Endodermal cell (in vitro differentiated cells): ENCODE measurements around the gene CNST. TPM values are rescaled to one million over a fixed set of nuclear protein-coding genes. Genes with fewer than 3 reads are reported as not detected.

Experiments
- DNase-seq: peaks from one replicate; pipeline ENCODE4 v3.0.0-alpha.2; 2017
- H3K27ac ChIP-seq: 2 replicates; pipeline ENCODE4 v1.5.1; 2013; ENCODE audit warnings: mild to moderate bottlenecking, low read depth, low read length, moderate library complexity
- H3K27me3 ChIP-seq: 2 replicates; pipeline ENCODE4 v1.6.1; 2013; ENCODE audit warnings: mild to moderate bottlenecking, low read length, moderate library complexity; ENCODE audit not compliant: insufficient read depth, control insufficient read depth, poor library complexity, severe bottlenecking
- H3K36me3 ChIP-seq: 2 replicates; pipeline ENCODE4 v1.7.0; 2013; ENCODE audit warnings: mild to moderate bottlenecking, low read length, moderate library complexity; ENCODE audit not compliant: control insufficient read depth, insufficient read depth
- H3K4me1 ChIP-seq: one replicate; pipeline ENCODE4 v1.7.0; 2013; ENCODE audit warnings: low read length; ENCODE audit not compliant: control insufficient read depth, insufficient read depth
- H3K4me3 ChIP-seq: 2 replicates; pipeline ENCODE4 v1.5.1; 2013; ENCODE audit warnings: mild to moderate bottlenecking, low read length, moderate library complexity
- H3K9ac ChIP-seq: 2 replicates; pipeline ENCODE4 v1.6.1; 2013; ENCODE audit warnings: mild to moderate bottlenecking, low read length, moderate library complexity; ENCODE audit not compliant: poor library complexity, severe bottlenecking; ENCODE audit errors: extremely low read depth
- H3K9me3 ChIP-seq: 2 replicates; pipeline ENCODE4 v1.6.1; 2013; ENCODE audit warnings: mild to moderate bottlenecking, low read length, moderate library complexity; ENCODE audit not compliant: control insufficient read depth
- H3K27ac Mint-ChIP-seq: 2 replicates; pipeline ENCODE4 v1.8.0; 2020; ENCODE audit warnings: mixed read lengths
- H3K27me3 Mint-ChIP-seq: 2 replicates; pipeline ENCODE4 v1.8.0; 2021; ENCODE audit warnings: mild to moderate bottlenecking, mixed read lengths; ENCODE audit not compliant: insufficient read depth
- H3K36me3 Mint-ChIP-seq: 2 replicates; pipeline ENCODE4 v1.8.0; 2020; ENCODE audit warnings: low read depth, mixed read lengths
- H3K4me1 Mint-ChIP-seq: 2 replicates; pipeline ENCODE4 v1.8.0; 2020; ENCODE audit warnings: mixed read lengths
- H3K4me3 Mint-ChIP-seq: 2 replicates; pipeline ENCODE4 v1.8.0; 2020; ENCODE audit warnings: mild to moderate bottlenecking, moderate library complexity, mixed read lengths
- H3K9me3 Mint-ChIP-seq: 2 replicates; pipeline ENCODE4 v1.8.0; 2020; ENCODE audit warnings: mild to moderate bottlenecking, mixed read lengths
- CTCF ChIP-seq: fragments of 200-600 bp; sonication (generic); conservative IDR thresholded peaks from 2 replicates; pipeline ENCODE4 v1.5.0; 2021; ENCODE audit warnings: antibody characterized with exemption, mild to moderate bottlenecking
- WGBS, 2 experiments: methylation state at CpG; one replicate each; pipeline versions ENCODE4 v1.1.5 to v1.1.7; 2013; ENCODE audit warnings: missing lambda C conversion rate in 2 of 2, mixed read lengths in 1 of 2; ENCODE audit not compliant: insufficient coverage in 1 of 2, insufficient read length in 1 of 2; 5-methylcytosine and 5-hydroxymethylcytosine counted together
- total RNA-seq, 2 donors: library from RNA; stranded (reverse); fragmentation: NEBNext Ultra II Directional in 1 of 2; extraction: Animal tissue kit (Norgen Biotek cat#: 25700) in 1 of 2; gene quantifications; 2 replicates in 1 of 2; 3 replicates in 1 of 2; pipeline ENCODE4 v1.2.1, GENCODE V29; 2021

Gene CNST
- total RNA-seq, 2 donors from 2014 or later, result 14.7 to 20.3 TPM

DNA sequence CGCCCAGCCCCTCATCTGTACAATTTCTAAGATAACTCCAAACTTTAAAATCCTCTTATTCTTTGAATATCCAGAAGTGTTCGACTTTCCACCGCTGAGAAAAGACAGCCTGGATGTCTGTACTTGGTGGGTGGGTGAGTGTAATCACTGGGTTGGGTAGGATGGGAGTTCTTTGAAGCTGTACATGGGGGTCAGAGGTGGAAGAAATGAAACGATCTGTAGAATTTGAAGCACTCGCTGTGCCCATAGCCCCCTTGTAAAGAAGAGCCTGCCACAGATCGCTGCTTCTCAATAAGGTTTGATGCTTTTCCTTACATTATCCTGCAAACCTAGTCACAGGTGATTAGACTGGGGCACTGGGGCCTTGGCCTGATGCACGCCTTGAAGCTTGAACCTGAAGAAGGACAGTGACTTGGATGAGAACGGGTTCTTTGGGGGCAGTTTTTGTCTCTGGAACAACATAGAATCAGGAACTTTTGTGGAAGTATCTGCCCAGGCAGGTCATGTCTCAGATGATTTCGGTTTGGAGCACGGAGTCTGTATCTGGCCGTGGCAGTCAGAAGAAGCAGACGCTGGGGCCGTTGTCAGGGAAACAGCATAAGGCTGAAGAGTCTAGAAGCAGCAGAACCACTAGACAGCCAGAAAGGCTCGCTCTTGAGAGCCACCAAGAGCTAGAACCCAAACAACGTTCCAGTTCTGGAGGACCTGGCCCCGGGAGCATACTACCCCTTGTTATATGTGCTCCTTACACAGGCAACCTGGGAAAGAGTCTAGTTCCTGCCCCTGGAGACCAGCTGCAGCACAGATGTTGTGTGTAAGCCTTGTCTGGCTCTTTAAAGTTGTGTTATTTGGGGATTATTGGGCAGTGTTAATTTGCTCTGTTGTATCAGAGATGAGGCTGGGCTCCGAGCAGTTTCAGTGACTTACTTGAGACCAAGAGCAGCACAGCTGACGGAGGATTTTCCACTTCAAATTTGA, 112.8 kb downstream of the CNST start:
- no peak overlapping the region for H3K27ac ChIP-seq
- H3K27ac Mint-ChIP-seq, result no peak overlapping the region
- no peaks in the 10 kb centered on the region for H3K36me3 Mint-ChIP-seq
- no peak overlapping the region for H3K4me3 Mint-ChIP-seq
- H3K4me3 ChIP-seq, result no peak overlapping the region
- no peaks in the 10 kb centered on the region for H3K27me3 Mint-ChIP-seq
- no peaks in the 10 kb centered on the region for H3K9me3 Mint-ChIP-seq
- WGBS, 2 experiments, result 89 to 92% methylated on average over 12 to 18 of the region's 18 CpGs
- H3K9me3 ChIP-seq, result no peaks in the 10 kb centered on the region
- H3K4me1 ChIP-seq, result no peaks in the 10 kb centered on the region
- no peaks in the 10 kb centered on the region for H3K27me3 ChIP-seq
- no peak overlapping the region for H3K9ac ChIP-seq
- no peak for DNase-seq
- no peaks in the 10 kb centered on the region for H3K36me3 ChIP-seq
- no peaks in the 10 kb centered on the region for H3K4me1 Mint-ChIP-seq
- no peak for TF ChIP-seq CTCF

DNA sequence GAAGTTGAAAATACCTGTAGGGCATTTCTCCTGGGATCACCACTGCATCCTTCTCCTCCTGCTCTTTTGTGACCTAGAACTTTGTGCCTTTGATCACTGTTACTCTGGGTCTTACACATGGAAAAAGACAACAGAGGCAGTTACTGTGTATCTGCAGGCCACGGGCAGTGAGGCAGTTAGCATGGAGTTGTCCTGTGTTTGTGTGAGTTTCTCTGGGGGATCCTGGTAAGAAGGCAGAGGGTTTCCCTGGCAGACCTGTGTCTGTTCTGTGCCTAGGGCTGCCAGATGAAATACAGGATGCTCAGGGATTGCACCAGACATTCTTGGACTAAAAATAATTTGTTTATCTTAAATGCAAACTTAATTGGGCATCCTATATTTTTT, 113.5 kb downstream of the CNST start:
- no peaks in the 10 kb centered on the region for H3K36me3 Mint-ChIP-seq
- TF ChIP-seq CTCF, result no peak
- Histone ChIP-seq H3K9me3 (no peaks in the 10 kb centered on the region), H3K27ac (no peak overlapping the region), H3K4me1 (no peaks in the 10 kb centered on the region), H3K9ac (no peak overlapping the region), H3K27me3 (no peaks in the 10 kb centered on the region), H3K4me3 (no peak overlapping the region), H3K36me3 (no peaks in the 10 kb centered on the region)
- no peak for DNase-seq
- 83 to 100% methylated on average over 1 of the region's 1 CpG for WGBS, 2 experiments
- no peak overlapping the region for H3K4me3 Mint-ChIP-seq
- H3K4me1 Mint-ChIP-seq, result no peaks in the 10 kb centered on the region
- H3K27ac Mint-ChIP-seq, result no peak overlapping the region
- no peaks in the 10 kb centered on the region for H3K27me3 Mint-ChIP-seq
- H3K9me3 Mint-ChIP-seq, result no peaks in the 10 kb centered on the region

DNA sequence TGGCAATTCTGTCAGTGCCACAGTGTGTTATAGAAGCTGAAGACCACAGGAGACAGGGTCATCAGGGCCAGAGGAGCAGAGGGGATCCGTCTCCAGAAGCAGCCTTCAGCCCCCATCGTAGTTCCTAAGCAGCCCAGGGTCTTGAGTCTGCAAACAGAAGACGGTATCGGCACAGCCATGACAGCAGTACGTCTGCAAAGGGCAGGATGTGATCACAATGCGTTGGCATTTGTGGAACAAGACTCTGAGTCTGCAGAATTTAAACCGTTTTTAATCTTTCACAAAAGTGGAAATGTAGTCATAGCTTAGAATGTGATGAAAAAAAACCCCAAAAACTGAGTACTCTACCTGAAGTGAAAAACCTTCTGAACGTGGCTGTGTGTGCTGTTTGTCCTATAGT, 113.9 kb downstream of the CNST start:
- no peak for DNase-seq
- no peak overlapping the region for H3K4me3 ChIP-seq
- Mint-ChIP-seq H3K9me3 (no peaks in the 10 kb centered on the region), H3K36me3 (no peaks in the 10 kb centered on the region), H3K27me3 (no peaks in the 10 kb centered on the region), H3K4me3 (no peak overlapping the region), H3K27ac (no peak overlapping the region), H3K4me1 (no peaks in the 10 kb centered on the region)
- no peaks in the 10 kb centered on the region for H3K36me3 ChIP-seq
- H3K27me3 ChIP-seq, result no peaks in the 10 kb centered on the region
- WGBS, 2 experiments, result 88 to 96% methylated on average over 8 of the region's 8 CpGs
- no peak overlapping the region for H3K9ac ChIP-seq
- TF ChIP-seq CTCF, result no peak
- H3K4me1 ChIP-seq, result no peaks in the 10 kb centered on the region
- H3K27ac ChIP-seq, result peak overlapping the region; percentile 84
- no peaks in the 10 kb centered on the region for H3K9me3 ChIP-seq
